Uterus (tissue), 4 donors: ENCODE measurements around the gene FAM168A. TPM values are rescaled to one million over a fixed set of nuclear protein-coding genes. Genes with fewer than 3 reads are reported as not detected.

Experiments used
- DNase-seq, 2 donors: peaks; one replicate each; pipeline ENCODE4 v3.0.0-alpha.2; 2019 to 2020
- H3K27ac ChIP-seq, 2 donors: fragments of 200-600 bp; sonication (generic); 1 replicate in 1 of 2; 2 replicates in 1 of 2; pipeline ENCODE4 v1.5.1; 2016 to 2018
- H3K27me3 ChIP-seq, 2 donors: fragments of 200-600 bp; sonication (generic); one replicate each; pipeline ENCODE4 v1.5.1; 2018 to 2019; ENCODE audit warnings: control low read depth in 1 of 2
- H3K36me3 ChIP-seq, 2 donors: fragments of 200-600 bp; sonication (generic); one replicate each; pipeline ENCODE4 v1.5.1; 2019; ENCODE audit warnings: control low read depth in 1 of 2
- H3K4me1 ChIP-seq, 2 donors: fragments of 200-600 bp; sonication (generic); one replicate each; pipeline ENCODE4 v1.5.1; 2018 to 2019; ENCODE audit warnings: control low read depth in 1 of 2
- H3K4me3 ChIP-seq, 2 donors: fragments of 200-600 bp; sonication (generic); 1 replicate in 1 of 2; 2 replicates in 1 of 2; pipeline ENCODE4 v1.5.1; 2018 to 2019; ENCODE audit warnings: mild to moderate bottlenecking in 1 of 2
- H3K9me3 ChIP-seq, 2 donors: fragments of 200-600 bp; sonication (generic); one replicate each; pipeline ENCODE4 v1.5.1; 2019; ENCODE audit warnings: control low read depth in 1 of 2
- POLR2A ChIP-seq, 2 donors: fragments of 450-650 bp; IDR thresholded peaks; one replicate each; pipeline ENCODE4 v1.6.1; 2016; ENCODE audit warnings: antibody characterized with exemption in 2 of 2, mild to moderate bottlenecking in 1 of 2, moderate library complexity in 1 of 2
- intact Hi-C: fragments of 100-400 bp; cut with DNase I; formaldehyde crosslinking; loops from one replicate; pipeline ENCODE4 v1.15.1; 2023; ENCODE audit warnings: low total_unique reads
- total RNA-seq, 4 donors: library from RNA; depleted of rRNA in 3 of 4; stranded (reverse); fragments of >200 nt in 3 of 4; gene quantifications; one replicate each; pipeline versions ENCODE4 v1.1.0 to v1.2.4, GENCODE V29; 2014 to 2023
- TF ChIP-seq, protein P1 (sequence below), 4 experiments: fragments of 200-600 bp in 2 of 4; fragments of 450-650 bp in 2 of 4; sonication (generic) in 2 of 4; IDR thresholded peaks; one replicate each; pipeline ENCODE4 v1.5.1; 2016 to 2019; ENCODE audit warnings: antibody characterized with exemption in 4 of 4, mild to moderate bottlenecking in 2 of 4, moderate library complexity in 1 of 4
- donor health status: DM: yes; HTN: yes; CAD: no.

Gene FAM168A
- total RNA-seq, 4 donors from 2014 or later: 7.9 to 50.3 (median 25.8) TPM

- Histone ChIP-seq H3K27me3 (no peaks in the 10 kb centered on the region), H3K9me3 (no peaks in the 10 kb centered on the region), H3K4me1 (no peaks in the 10 kb centered on the region), H3K36me3 (no peaks in the 10 kb centered on the region), H3K27ac (no peak overlapping the region), H3K4me3 (no peak overlapping the region)
- TF ChIP-seq, protein P1, sequence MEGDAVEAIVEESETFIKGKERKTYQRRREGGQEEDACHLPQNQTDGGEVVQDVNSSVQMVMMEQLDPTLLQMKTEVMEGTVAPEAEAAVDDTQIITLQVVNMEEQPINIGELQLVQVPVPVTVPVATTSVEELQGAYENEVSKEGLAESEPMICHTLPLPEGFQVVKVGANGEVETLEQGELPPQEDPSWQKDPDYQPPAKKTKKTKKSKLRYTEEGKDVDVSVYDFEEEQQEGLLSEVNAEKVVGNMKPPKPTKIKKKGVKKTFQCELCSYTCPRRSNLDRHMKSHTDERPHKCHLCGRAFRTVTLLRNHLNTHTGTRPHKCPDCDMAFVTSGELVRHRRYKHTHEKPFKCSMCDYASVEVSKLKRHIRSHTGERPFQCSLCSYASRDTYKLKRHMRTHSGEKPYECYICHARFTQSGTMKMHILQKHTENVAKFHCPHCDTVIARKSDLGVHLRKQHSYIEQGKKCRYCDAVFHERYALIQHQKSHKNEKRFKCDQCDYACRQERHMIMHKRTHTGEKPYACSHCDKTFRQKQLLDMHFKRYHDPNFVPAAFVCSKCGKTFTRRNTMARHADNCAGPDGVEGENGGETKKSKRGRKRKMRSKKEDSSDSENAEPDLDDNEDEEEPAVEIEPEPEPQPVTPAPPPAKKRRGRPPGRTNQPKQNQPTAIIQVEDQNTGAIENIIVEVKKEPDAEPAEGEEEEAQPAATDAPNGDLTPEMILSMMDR (IDR thresholded peaks at IDR 0.05): no peak
- intact Hi-C loops: no loop called here
- no peak for DNase-seq
Measured at GRCh38 chr11:73521621-73522020, 76.3 kb downstream of the FAM168A start.

DNA sequence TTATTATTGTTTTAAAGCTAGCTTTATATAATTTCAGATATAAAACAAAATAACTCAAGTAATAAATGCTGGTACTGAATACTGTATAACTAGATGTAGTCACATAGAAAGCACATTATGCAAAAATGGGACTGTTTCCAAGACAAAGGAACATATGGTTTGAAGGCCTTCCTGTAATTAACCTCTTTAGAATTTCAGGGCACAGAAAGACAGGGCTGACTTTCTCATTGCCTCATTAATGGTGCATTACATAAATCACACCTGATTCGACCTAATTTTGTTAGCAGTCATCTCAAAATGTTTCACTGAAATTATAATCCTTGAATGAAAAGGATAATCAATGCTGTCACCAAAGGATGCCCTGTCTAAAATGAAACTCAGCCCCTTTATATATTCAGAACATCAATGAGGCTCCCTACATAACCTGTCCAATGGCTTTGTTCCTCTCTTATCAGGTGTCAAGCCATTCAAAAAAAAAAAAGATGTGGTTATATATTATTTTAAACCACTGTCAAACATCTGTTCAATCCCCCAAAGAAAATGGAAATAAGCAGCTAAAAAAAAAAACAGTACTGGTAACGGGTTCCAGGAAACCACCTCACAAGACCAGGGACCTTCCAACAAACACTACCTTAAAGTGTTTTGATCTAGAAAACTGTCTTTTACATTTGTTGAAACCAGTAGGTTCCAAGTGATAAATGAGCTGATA, 77.4 kb downstream of the FAM168A start:
- intact Hi-C loops: no loop called here
- TF ChIP-seq, protein P1 (IDR thresholded peaks at IDR 0.05): no peak
- TF ChIP-seq POLR2A (IDR thresholded peaks at IDR 0.05): no peak
- H3K27me3 ChIP-seq: no peaks in the 10 kb centered on the region
- H3K4me3 ChIP-seq: no peak overlapping the region
- no peaks in the 10 kb centered on the region for H3K4me1 ChIP-seq
- H3K9me3 ChIP-seq: no peaks in the 10 kb centered on the region
- no peak for DNase-seq
- H3K27ac ChIP-seq: no peak overlapping the region
- no peaks in the 10 kb centered on the region for H3K36me3 ChIP-seq

DNA sequence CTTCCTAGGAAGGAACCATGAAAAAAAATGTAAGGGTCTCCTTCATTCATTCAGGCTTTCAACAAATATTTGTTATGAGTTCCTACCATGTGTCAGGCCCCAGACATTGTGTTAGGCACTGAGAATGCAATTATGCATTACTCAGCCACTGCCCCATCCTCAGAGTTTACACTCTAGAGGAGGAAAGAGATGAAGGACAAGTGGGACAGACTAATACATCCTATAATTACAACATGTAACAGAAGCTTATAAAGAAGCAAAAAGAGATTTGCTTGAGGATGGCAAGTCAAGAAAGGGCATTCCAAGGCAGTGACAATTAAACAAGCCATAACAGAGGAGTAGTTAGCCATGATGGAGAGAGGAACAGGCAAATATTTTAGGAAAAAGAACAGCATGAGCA, 78.6 kb downstream of the FAM168A start:
- Histone ChIP-seq H3K36me3 (no peaks in the 10 kb centered on the region), H3K4me3 (no peak overlapping the region), H3K27me3 (no peaks in the 10 kb centered on the region), H3K27ac (no peak overlapping the region), H3K4me1 (no peaks in the 10 kb centered on the region), H3K9me3 (no peaks in the 10 kb centered on the region)
- intact Hi-C loops: no loop called here
- no peak for DNase-seq
- TF ChIP-seq, protein P1 (IDR thresholded peaks at IDR 0.05): no peak
- TF ChIP-seq POLR2A (IDR thresholded peaks at IDR 0.05): no peak

DNA sequence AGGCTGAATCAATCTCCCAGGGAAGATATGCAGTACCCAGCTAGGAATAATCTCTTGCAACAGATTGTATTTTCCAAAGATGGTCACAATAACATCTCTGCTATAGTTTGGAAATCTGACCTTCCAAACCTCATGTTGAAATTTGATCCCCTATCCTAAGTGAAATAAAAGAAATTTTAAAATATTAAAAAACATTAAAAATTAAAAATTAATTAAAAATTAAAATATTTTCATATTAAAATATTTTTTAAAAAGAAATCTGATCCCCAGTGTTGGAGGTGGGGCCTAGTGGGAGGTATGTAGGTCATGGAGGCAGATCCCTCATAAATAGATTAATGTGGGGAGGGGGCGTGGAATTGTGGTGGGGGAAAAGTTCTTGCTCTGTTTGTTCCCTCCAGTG, 79.7 kb downstream of the FAM168A start:
- no peak for DNase-seq
- no peaks in the 10 kb centered on the region for H3K4me1 ChIP-seq
- intact Hi-C loops: no loop called here
- TF ChIP-seq, protein P1 (IDR thresholded peaks at IDR 0.05): no peak
- TF ChIP-seq POLR2A (IDR thresholded peaks at IDR 0.05): no peak
- no peaks in the 10 kb centered on the region for H3K36me3 ChIP-seq
- H3K27me3 ChIP-seq: no peaks in the 10 kb centered on the region
- H3K4me3 ChIP-seq: no peak overlapping the region
- no peaks in the 10 kb centered on the region for H3K9me3 ChIP-seq
- no peak overlapping the region for H3K27ac ChIP-seq

- H3K27ac ChIP-seq: no peak overlapping the region
- DNase-seq: no peak
- intact Hi-C loops: no loop called here
- H3K9me3 ChIP-seq: no peaks in the 10 kb centered on the region
- TF ChIP-seq, protein P1 (IDR thresholded peaks at IDR 0.05): no peak
- TF ChIP-seq POLR2A (IDR thresholded peaks at IDR 0.05): no peak
- no peak overlapping the region for H3K4me3 ChIP-seq
- H3K27me3 ChIP-seq: no peaks in the 10 kb centered on the region
- no peaks in the 10 kb centered on the region for H3K4me1 ChIP-seq
- no peaks in the 10 kb centered on the region for H3K36me3 ChIP-seq
Measured at GRCh38 chr11:73516080-73516479, 81.8 kb downstream of the FAM168A start.
